Keratinocyte (primary cell): ENCODE data around the gene YAP1. TPM values are rescaled to one million over a fixed set of nuclear protein-coding genes. Genes with fewer than 3 reads are reported as not detected.

Experiments used
- DNase-seq: peaks from one replicate; pipeline ENCODE4 v3.0.0-alpha.2; 2011; ENCODE audit warnings: low read depth, missing footprints, low spot score
- FAIRE-seq: peaks from 2 replicates; lab custom pipeline; 2011; peaks lifted over from hg19 to GRCh38; lab: Jason Lieb, UNC
- H2AFZ ChIP-seq: 2 replicates; pipeline ENCODE4 v1.6.0; 2012; ENCODE audit warnings: low read length, control low read depth, inconsistent platforms; ENCODE audit not compliant: control insufficient read depth
- H3K27ac ChIP-seq: 2 replicates; pipeline ENCODE4 v1.5.1; 2011; ENCODE audit warnings: low read length; ENCODE audit not compliant: control insufficient read depth, insufficient read depth
- H3K27me3 ChIP-seq: 3 replicates; pipeline ENCODE4 v1.6.0; 2011; ENCODE audit warnings: low read length; ENCODE audit not compliant: control insufficient read depth, insufficient read depth; ENCODE audit errors: extremely low read depth
- H3K36me3 ChIP-seq, 2 experiments: 2 replicates in 1 of 2; 3 replicates in 1 of 2; pipeline ENCODE4 v1.5.1; 2011; ENCODE audit warnings: low read length in 2 of 2, mild to moderate bottlenecking in 1 of 2; ENCODE audit not compliant: control insufficient read depth in 2 of 2, insufficient read depth in 2 of 2; ENCODE audit errors: extremely low read depth in 1 of 2
- H3K4me1 ChIP-seq: 3 replicates; pipeline ENCODE4 v1.5.1; 2011; ENCODE audit warnings: low read length; ENCODE audit not compliant: control insufficient read depth, insufficient read depth; ENCODE audit errors: extremely low read depth
- H3K4me2 ChIP-seq: 3 replicates; pipeline ENCODE4 v1.6.0; 2011; ENCODE audit warnings: low read depth, low read length; ENCODE audit not compliant: control insufficient read depth, insufficient read depth; ENCODE audit errors: extremely low read depth
- H3K4me3 ChIP-seq, 3 experiments: fragments of 200-600 bp in 1 of 3; sonication (generic) in 1 of 3; 2 replicates in 2 of 3; 3 replicates in 1 of 3; pipeline ENCODE4 v1.5.1; 2011 to 2016; ENCODE audit warnings: low read length in 3 of 3, mild to moderate bottlenecking in 3 of 3, control low read depth in 2 of 3, inconsistent platforms in 1 of 3, low read depth in 1 of 3, mixed read lengths in 1 of 3, mixed run types in 1 of 3, moderate library complexity in 1 of 3; ENCODE audit not compliant: control insufficient read depth in 2 of 3, insufficient read depth in 2 of 3; ENCODE audit errors: extremely low read depth in 1 of 3
- H3K79me2 ChIP-seq: 2 replicates; pipeline ENCODE4 v1.6.0; 2012; ENCODE audit warnings: low read length; ENCODE audit not compliant: control insufficient read depth, insufficient read depth
- H3K9ac ChIP-seq: 3 replicates; pipeline ENCODE4 v1.6.0; 2011; ENCODE audit warnings: low read length; ENCODE audit not compliant: control insufficient read depth, insufficient read depth; ENCODE audit errors: extremely low read depth
- H3K9me1 ChIP-seq: 3 replicates; pipeline ENCODE4 v1.6.0; 2011; ENCODE audit warnings: low read length; ENCODE audit not compliant: control insufficient read depth, insufficient read depth; ENCODE audit errors: extremely low read depth
- H3K9me3 ChIP-seq: 2 replicates; pipeline ENCODE4 v1.5.1; 2012; ENCODE audit warnings: low read depth, low read length; ENCODE audit not compliant: control insufficient read depth
- H4K20me1 ChIP-seq: 3 replicates; pipeline ENCODE4 v1.6.0; 2011; ENCODE audit warnings: low read length; ENCODE audit not compliant: control insufficient read depth, insufficient read depth; ENCODE audit errors: extremely low read depth
- CTCF ChIP-seq, 3 experiments: IDR thresholded peaks in 1 of 3; conservative IDR thresholded peaks in 1 of 3; optimal IDR thresholded peaks in 1 of 3; 2 replicates in 2 of 3; 3 replicates in 1 of 3; pipeline versions ENCODE3 to v1.5.1; 2011; ENCODE audit warnings: low read length in 3 of 3, mild to moderate bottlenecking in 3 of 3, moderate library complexity in 2 of 3, control low read depth in 1 of 3, inconsistent platforms in 1 of 3; ENCODE audit not compliant: insufficient read depth in 2 of 3; ENCODE audit errors: extremely low read depth in 1 of 3
- EZH2 ChIP-seq: IDR thresholded peaks from one replicate; pipeline ENCODE4 v1.6.1; 2012; ENCODE audit warnings: inconsistent platforms, mild to moderate bottlenecking, low read length, moderate library complexity
- dilution Hi-C: fragments of 300-500 bp; cut with MboI; formaldehyde crosslinking; loops from one replicate; pipeline ENCODE4 v1.7.0; 2020; ENCODE audit warnings: low sequenced_read_pairs; ENCODE audit not compliant: extremely low pct_ligation_motif_present
- polyA plus RNA-seq, 5 experiments: library from polyadenylated mRNA; depleted of rRNA in 3 of 5; stranded (reverse) in 3 of 5; stranded (forward) in 1 of 5; unstranded in 1 of 5; fragments of >200 nt; gene quantifications; 1 replicate in 1 of 5; 2 replicates in 3 of 5; 3 replicates in 1 of 5; pipeline versions ENCODE4 v1.2.1 to v1.2.3, GENCODE V29; 2011 to 2012; ENCODE audit warnings: missing spikeins in 2 of 5, low read depth in 1 of 5, low replicate concordance in 1 of 5

The YAP1 gene
- polyA plus RNA-seq, 1 donor (not counting 4 experiments of a cell fraction or from before 2014, with no cell fraction given) = 105 TPM

- FAIRE-seq (no peak), DNase-seq (no peak)
- no peak overlapping the region for H3K4me2 ChIP-seq
- H2AFZ ChIP-seq = no peak overlapping the region
- no peaks in the 10 kb centered on the region for H3K9me3 ChIP-seq
- no peaks in the 10 kb centered on the region for H3K79me2 ChIP-seq
- no peak overlapping the region for H3K9ac ChIP-seq
- H3K4me1 ChIP-seq = no peaks in the 10 kb centered on the region
- no peak overlapping the region for H3K27ac ChIP-seq
- no peak overlapping the region for H3K4me3 ChIP-seq
- H3K36me3 ChIP-seq = no peaks in the 10 kb centered on the region
- H4K20me1 ChIP-seq = no peaks in the 10 kb centered on the region
- H3K9me1 ChIP-seq = no peaks in the 10 kb centered on the region
- no peak for TF ChIP-seq EZH2
- TF ChIP-seq CTCF (optimal IDR thresholded peaks at IDR 0.05 in 1 of 3, IDR thresholded peaks at IDR 0.05 in 1 of 3, conservative IDR thresholded peaks at IDR 0.05 in 1 of 3; ENCODE audit: extremely low read depth in 1 of 3, insufficient read depth in 2 of 3, low read length in 3 of 3) = no peak
- no peaks in the 10 kb centered on the region for H3K27me3 ChIP-seq
- dilution Hi-C loops = no loop called here
Observed at GRCh38 chr11:102097186-102097585, 13.1 kb upstream of the YAP1 start.

GRCh38 chr11:102099755-102100154 lies 10.5 kb upstream of the YAP1 start:
- no peaks in the 10 kb centered on the region for H3K36me3 ChIP-seq
- no peaks in the 10 kb centered on the region for H3K9me3 ChIP-seq
- H2AFZ ChIP-seq = no peak overlapping the region
- no peak overlapping the region for H3K4me2 ChIP-seq
- no peak overlapping the region for H3K4me3 ChIP-seq
- H3K9ac ChIP-seq = no peak overlapping the region
- DNase-seq = no peak
- FAIRE-seq = no peak
- no peak for TF ChIP-seq EZH2
- TF ChIP-seq CTCF (optimal IDR thresholded peaks at IDR 0.05 in 1 of 3, IDR thresholded peaks at IDR 0.05 in 1 of 3, conservative IDR thresholded peaks at IDR 0.05 in 1 of 3; ENCODE audit: extremely low read depth in 1 of 3, insufficient read depth in 2 of 3, low read length in 3 of 3) = no peak
- dilution Hi-C loops = no loop called here
- H3K27ac ChIP-seq = no peak overlapping the region
- no peaks in the 10 kb centered on the region for H4K20me1 ChIP-seq
- H3K9me1 ChIP-seq = no peaks in the 10 kb centered on the region
- H3K4me1 ChIP-seq = no peaks in the 10 kb centered on the region
- no peaks in the 10 kb centered on the region for H3K79me2 ChIP-seq
- H3K27me3 ChIP-seq = no peaks in the 10 kb centered on the region
